ENCODE data around the gene GHRH. TPM values are rescaled to one million over a fixed set of nuclear protein-coding genes. Genes with fewer than 3 reads are reported as not detected.

GHRH gene
- total RNA-seq, 2 experiments from 2014 or later = not detected

DNA sequence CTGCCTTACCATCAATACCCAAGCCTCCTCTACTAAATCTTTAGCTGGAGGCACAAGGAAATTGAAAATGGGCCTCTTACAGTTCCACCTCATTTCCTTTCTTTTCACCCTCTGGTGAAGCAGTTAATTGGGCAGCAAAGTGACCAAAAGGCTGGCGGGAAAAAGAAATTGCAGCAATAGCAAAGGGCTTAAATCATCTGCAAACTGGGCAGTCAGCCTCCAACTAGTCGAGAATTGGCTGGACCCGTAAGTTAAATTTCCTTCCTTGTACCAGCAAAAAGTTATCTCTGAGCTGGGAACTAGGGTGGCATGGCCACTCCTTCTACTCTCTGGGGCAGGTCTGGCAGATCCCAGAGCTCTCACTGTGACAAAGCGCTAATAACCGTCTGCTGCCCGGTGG is 33.5 kb downstream of the GHRH start:
- intact Hi-C loops (cut with DNase I, micrococcal nuclease) = no loop called here
- Histone ChIP-seq H3K36me3 (ENCODE audit: insufficient read depth, low read length) (peaks cover 99% of the 10 kb centered on the region), H3K4me3 (ENCODE audit: low read length) (no peak overlapping the region), H3K27me3 (ENCODE audit: control insufficient read depth in 1 of 2, insufficient read depth in 2 of 2, low read length in 2 of 2) (no peaks in the 10 kb centered on the region), H3K9me3 (ENCODE audit: control insufficient read depth in 1 of 2, insufficient read depth in 1 of 2, low read length in 2 of 2) (no peaks in the 10 kb centered on the region), H3K4me1 (ENCODE audit: insufficient read depth, low read length) (no peaks in the 10 kb centered on the region), H3K27ac (ENCODE audit: low read depth in 1 of 2, low read length in 2 of 2) (no peak overlapping the region)
- ATAC-seq (ENCODE audit: poor library complexity) (no peak), DNase-seq (no peak)
- Mint-ChIP-seq H3K4me1 (ENCODE audit: low read depth) (no peaks in the 10 kb centered on the region), H3K9me3 (no peaks in the 10 kb centered on the region), H3K4me3 (no peak overlapping the region), H3K27me3 (no peaks in the 10 kb centered on the region), H3K36me3 (ENCODE audit: low read depth) (peaks cover 96% of the 10 kb centered on the region), H3K27ac (no peak overlapping the region)
- TF ChIP-seq, protein P1, sequence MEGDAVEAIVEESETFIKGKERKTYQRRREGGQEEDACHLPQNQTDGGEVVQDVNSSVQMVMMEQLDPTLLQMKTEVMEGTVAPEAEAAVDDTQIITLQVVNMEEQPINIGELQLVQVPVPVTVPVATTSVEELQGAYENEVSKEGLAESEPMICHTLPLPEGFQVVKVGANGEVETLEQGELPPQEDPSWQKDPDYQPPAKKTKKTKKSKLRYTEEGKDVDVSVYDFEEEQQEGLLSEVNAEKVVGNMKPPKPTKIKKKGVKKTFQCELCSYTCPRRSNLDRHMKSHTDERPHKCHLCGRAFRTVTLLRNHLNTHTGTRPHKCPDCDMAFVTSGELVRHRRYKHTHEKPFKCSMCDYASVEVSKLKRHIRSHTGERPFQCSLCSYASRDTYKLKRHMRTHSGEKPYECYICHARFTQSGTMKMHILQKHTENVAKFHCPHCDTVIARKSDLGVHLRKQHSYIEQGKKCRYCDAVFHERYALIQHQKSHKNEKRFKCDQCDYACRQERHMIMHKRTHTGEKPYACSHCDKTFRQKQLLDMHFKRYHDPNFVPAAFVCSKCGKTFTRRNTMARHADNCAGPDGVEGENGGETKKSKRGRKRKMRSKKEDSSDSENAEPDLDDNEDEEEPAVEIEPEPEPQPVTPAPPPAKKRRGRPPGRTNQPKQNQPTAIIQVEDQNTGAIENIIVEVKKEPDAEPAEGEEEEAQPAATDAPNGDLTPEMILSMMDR (IDR thresholded peaks at IDR 0.05) = no peak
- CTCF ChIA-PET = no interaction called here
- POLR2A ChIA-PET = no interaction called here

DNA sequence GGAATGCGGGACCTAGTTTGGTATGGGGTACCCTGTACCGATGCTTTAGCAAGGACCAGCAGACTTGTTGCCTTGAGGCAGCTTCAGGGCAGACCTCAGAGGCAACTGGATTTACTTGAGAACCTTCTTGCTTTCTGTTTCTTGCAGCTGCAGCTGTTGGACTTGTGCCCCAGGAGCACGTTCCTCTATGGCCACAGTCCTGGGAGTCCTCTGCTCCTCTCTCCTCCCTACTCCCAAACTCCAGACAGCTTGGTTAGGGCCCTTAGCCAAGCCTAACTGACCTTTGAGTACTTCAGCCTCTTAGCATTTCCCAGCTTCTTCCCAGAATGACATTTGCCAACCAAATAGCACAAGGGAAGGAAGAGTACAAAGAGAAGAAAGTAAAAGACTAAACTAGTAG is 34.7 kb downstream of the GHRH start:
- H3K27me3 ChIP-seq (ENCODE audit: control insufficient read depth in 1 of 2, insufficient read depth in 2 of 2, low read length in 2 of 2) = no peaks in the 10 kb centered on the region
- CTCF ChIA-PET = no interaction called here
- Mint-ChIP-seq H3K27ac (no peak overlapping the region), H3K9me3 (no peaks in the 10 kb centered on the region), H3K4me3 (no peak overlapping the region), H3K27me3 (no peaks in the 10 kb centered on the region), H3K36me3 (ENCODE audit: low read depth) (peaks cover 96% of the 10 kb centered on the region), H3K4me1 (ENCODE audit: low read depth) (no peaks in the 10 kb centered on the region)
- POLR2A ChIA-PET = no interaction called here
- intact Hi-C loops (cut with DNase I, micrococcal nuclease) = no loop called here
- no peak for ATAC-seq (ENCODE audit: poor library complexity)
- H3K27ac ChIP-seq (ENCODE audit: low read depth in 1 of 2, low read length in 2 of 2) = no peak overlapping the region
- H3K4me3 ChIP-seq (ENCODE audit: low read length) = no peak overlapping the region
- H3K36me3 ChIP-seq (ENCODE audit: insufficient read depth, low read length) = peaks cover 95% of the 10 kb centered on the region
- H3K9me3 ChIP-seq (ENCODE audit: control insufficient read depth in 1 of 2, insufficient read depth in 1 of 2, low read length in 2 of 2) = no peaks in the 10 kb centered on the region
- H3K4me1 ChIP-seq (ENCODE audit: insufficient read depth, low read length) = no peaks in the 10 kb centered on the region
- TF ChIP-seq, protein P1 (IDR thresholded peaks at IDR 0.05) = no peak
- DNase-seq = no peak

DNA sequence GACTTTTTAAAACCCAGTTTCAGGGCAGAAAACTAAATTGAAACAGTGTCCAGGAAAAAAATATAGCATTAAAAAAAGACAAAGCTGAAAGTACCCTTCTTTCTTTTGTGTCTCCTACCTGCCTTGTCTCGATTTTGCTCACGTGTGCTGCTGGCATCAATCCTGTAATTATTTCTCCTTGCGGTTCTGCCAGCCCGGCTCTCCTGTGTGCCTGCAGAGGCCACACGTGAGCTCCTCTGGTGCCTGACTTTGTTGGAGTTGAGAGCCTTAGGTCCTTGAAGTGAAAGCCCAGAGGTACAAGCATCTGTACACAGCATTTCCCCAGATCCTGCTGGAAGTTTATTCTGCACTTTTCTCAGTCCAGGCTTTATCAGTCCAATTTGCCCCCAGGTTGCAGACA is 36.5 kb downstream of the GHRH start:
- peaks cover 94% of the 10 kb centered on the region for H3K36me3 Mint-ChIP-seq (ENCODE audit: low read depth)
- H3K27ac Mint-ChIP-seq = no peak overlapping the region
- no peak overlapping the region for H3K4me3 ChIP-seq (ENCODE audit: low read length)
- no peak for ATAC-seq (ENCODE audit: poor library complexity)
- intact Hi-C loops (cut with DNase I, micrococcal nuclease) = no loop called here
- no peaks in the 10 kb centered on the region for H3K9me3 Mint-ChIP-seq
- POLR2A ChIA-PET = no interaction called here
- TF ChIP-seq, protein P1 (IDR thresholded peaks at IDR 0.05) = no peak
- no peaks in the 10 kb centered on the region for H3K4me1 ChIP-seq (ENCODE audit: insufficient read depth, low read length)
- H3K27ac ChIP-seq (ENCODE audit: low read depth in 1 of 2, low read length in 2 of 2) = no peak overlapping the region
- no peaks in the 10 kb centered on the region for H3K27me3 Mint-ChIP-seq
- no peaks in the 10 kb centered on the region for H3K9me3 ChIP-seq (ENCODE audit: control insufficient read depth in 1 of 2, insufficient read depth in 1 of 2, low read length in 2 of 2)
- H3K4me1 Mint-ChIP-seq (ENCODE audit: low read depth) = no peaks in the 10 kb centered on the region
- no peaks in the 10 kb centered on the region for H3K27me3 ChIP-seq (ENCODE audit: control insufficient read depth in 1 of 2, insufficient read depth in 2 of 2, low read length in 2 of 2)
- DNase-seq = no peak
- no peak overlapping the region for H3K4me3 Mint-ChIP-seq
- peaks cover 92% of the 10 kb centered on the region for H3K36me3 ChIP-seq (ENCODE audit: insufficient read depth, low read length)
- CTCF ChIA-PET = no interaction called here

Measured in CD4-positive, alpha-beta T cell (primary cell).